Fibroblast of skin of scalp (primary cell): ENCODE data around the gene ZNF491.
"Not testable (repeated sequence)": the region's sequence is repeated elsewhere in the genome, so short reads cannot be mapped to it uniquely, and the experiment has no call there.

Experiments used
- DNase-seq: peaks from one replicate; pipeline ENCODE4 v3.0.0-alpha.2; 2013

Gene ZNF491

GRCh38 chr19:11806354-11807098, 8.2 kb downstream of the ZNF491 start:
- no peak for DNase-seq

DNA sequence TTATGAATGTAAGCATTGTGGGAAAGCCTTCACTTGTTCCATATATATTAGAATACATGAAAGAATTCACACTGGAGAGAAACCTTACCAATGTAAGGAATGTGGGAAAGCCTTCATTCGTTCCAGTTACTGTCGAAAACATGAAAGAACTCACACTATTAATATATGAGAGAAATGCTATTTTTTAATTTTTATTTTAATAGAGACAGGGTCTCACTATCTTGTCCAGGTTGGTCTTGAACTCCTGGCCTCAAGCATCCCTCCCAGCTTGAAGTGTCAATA, 8.7 kb downstream of the ZNF491 start:
- no peak for DNase-seq

- no peak for DNase-seq
Observed at GRCh38 chr19:11813703-11814028, 15.3 kb downstream of the ZNF491 start.

DNA sequence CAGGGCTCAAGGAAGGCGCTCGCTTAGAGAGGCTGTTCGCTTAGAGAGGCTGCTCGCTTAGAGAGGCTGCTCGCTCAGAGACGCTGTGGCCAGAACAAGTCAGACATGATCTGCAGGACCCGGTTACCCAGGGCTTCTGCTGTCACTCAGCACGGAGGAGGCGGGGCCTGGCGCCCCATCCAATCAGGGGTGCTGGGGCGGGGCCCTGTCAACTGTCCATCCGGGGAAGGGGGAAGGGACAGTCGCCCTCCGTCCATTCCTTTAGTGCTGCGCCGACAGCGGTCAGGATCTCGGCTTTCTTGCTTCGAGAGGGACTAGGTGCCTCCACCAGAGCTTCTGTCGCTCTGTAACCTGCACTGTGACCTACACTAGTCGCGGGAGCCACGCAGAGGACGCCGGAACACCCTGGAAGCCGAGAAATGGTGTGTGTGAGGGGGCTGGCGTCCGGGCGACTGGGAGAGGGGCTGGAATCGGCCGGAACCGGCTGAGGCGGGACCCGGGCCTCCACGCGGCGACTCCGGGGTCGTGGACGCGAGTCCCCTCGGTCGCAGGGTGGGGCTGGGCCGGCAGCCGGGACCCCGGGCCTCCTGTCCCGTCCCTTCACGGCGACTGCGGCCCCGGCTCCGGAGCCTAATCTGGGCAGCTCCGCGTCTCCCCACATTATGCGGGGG, 15.8 kb downstream of the ZNF491 start, which contains the start of gene ZNF440:
Gene ZNF440 (plus strand): TSS at position 245 of the 671 bp plus-strand sequence. CDS start 175 bp downstream, at position 420.
- peak; percentile 92 for DNase-seq

DNA sequence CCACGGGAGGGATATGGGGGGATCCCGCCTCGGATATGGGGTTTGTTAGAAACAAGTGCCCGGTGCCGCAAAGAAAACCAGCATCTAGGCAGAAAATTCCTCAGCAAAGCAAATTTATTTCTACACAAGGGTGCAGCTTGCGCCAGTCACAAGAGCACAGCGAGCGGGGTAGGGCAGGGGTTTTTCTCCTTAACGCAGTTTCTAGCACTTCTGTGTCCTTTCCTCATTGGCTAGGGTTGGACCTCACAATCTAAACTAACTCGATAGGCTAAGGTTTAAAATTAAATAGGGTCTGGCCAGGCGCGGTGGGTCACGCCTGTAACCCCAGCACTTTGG, 16.3 kb downstream of the ZNF491 start:
- peak; percentile 23 for DNase-seq

DNA sequence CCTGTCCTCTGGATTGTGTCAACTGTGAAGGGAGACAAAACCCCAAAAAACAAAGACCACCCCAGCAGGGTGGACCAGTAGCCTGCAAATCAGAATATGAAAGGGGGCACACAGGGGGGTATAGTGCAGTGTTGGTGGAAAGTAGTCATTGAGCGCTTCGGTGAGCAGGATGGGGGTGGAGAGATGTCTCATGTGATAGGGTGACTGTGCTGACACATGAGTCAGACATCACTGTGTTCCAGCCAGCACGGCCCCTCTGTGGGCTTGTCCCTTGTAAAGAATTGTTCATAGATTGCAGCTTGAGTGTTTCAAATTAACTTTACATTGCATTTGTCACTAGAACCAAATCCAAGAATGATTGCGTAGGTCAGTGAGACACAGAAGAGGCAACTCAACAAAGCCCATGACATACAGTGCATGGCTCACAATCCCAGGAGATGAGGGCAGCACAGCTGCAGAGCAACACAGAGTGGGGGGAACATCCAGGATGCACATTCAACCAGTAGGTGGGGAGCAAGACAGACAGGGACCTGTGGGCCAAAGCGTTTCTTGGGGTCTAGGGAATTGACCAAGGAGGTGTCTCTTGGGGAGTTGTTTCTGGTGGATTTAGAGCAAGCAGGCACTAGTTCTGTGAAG, 23.3 kb downstream of the ZNF491 start:
- peak; percentile 17 for DNase-seq

- not testable (repeated sequence) for DNase-seq
Observed at GRCh38 chr19:11828957-11829876, 30.9 kb downstream of the ZNF491 start.

- no peak for DNase-seq
Observed at GRCh38 chr19:11832253-11832912, 34.1 kb downstream of the ZNF491 start.

- DNase-seq: no peak
Observed at GRCh38 chr19:11833541-11833940, 35.2 kb downstream of the ZNF491 start.

DNA sequence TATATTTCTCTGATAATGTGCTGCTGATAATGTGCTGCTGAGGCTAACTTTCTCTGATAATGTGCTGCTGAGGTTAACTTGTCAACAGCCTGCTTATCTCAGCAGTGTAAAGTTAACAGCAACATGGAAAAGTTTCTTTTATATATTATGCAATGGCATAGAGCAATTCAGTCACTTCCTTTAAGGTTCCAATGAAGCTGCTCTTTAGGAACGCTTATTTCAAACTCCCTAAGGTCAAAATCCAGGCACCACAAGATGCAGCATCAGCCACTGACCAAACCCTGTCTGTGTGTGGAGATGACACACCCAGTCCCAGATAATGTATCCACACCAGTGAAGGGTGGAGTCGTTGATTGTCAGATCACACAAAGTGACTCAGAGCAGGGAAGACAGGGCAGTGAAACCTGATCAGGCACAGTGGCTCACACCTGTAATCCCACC, 37.3 kb downstream of the ZNF491 start:
- not testable (repeated sequence) for DNase-seq

GRCh38 chr19:11843722-11844121, 45.4 kb downstream of the ZNF491 start:
- no peak for DNase-seq

- not testable (repeated sequence) for DNase-seq
Observed at GRCh38 chr19:11847615-11848014, 49.3 kb downstream of the ZNF491 start.

DNA sequence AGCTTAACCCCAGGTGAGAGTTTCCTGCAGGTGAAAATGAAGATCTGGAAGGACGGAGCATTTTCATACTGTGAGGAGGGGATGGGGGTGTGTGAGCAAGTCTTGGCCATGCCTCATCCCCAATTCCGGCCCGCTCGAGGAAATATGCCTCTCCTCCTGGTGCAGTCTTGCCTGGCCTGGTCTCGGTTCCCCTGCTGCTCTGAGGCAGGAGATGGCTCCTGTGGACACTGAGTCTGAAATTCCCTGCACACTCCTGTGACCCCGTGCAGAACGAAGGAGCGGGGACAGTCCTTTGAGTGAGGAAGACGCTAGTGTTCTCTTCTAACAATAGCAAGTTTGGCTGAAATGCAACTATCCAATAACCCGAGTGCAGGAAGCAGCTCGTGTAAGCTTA, 49.9 kb downstream of the ZNF491 start:
- no peak for DNase-seq

GRCh38 chr19:11848594-11849469, 50.5 kb downstream of the ZNF491 start, which contains the start of gene ZNF439:
ZNF439 (plus strand) TSS chr19:11848726; CDS start chr19:11848868, 142 bp downstream.
- DNase-seq: peak; percentile 83

DNA sequence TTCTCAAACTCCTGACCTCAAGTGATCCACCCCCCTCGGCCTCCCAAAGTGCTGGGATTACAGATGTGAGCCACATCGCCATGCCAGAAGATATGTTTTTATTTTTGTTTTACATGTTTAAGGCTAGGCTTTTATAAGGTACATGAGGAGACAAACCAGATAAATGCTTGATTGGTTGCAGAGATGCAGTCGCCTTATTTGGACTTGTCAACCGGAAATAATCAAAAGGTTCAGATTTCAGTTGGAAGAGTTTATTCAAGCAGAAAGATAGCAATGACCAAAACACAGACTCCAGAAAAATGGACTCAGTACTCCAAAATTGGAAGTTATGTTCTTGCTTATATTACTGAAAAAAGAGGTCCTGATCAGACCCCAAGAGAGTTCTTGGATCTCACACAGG, 52.0 kb downstream of the ZNF491 start:
- DNase-seq: not testable (repeated sequence)

DNA sequence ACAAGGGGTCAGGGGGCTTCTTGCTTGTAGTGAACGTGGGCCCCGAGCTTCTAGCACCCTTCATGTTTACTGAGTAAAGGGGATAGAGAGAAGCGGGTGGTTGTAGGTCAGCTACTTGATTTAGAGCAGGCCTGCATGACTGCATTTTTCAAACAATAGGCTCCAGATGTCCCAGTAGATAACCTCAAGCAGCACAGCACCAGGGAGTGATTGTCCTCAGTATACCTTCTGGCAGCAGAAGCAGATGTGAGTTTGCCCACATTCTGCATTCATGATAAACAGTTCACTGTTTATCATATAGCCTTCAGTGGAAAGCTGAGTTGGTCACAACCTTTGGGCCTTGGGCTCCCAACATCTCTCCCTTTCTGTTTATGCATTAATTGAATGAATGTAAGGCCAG, 55.0 kb downstream of the ZNF491 start:
- no peak for DNase-seq

DNA sequence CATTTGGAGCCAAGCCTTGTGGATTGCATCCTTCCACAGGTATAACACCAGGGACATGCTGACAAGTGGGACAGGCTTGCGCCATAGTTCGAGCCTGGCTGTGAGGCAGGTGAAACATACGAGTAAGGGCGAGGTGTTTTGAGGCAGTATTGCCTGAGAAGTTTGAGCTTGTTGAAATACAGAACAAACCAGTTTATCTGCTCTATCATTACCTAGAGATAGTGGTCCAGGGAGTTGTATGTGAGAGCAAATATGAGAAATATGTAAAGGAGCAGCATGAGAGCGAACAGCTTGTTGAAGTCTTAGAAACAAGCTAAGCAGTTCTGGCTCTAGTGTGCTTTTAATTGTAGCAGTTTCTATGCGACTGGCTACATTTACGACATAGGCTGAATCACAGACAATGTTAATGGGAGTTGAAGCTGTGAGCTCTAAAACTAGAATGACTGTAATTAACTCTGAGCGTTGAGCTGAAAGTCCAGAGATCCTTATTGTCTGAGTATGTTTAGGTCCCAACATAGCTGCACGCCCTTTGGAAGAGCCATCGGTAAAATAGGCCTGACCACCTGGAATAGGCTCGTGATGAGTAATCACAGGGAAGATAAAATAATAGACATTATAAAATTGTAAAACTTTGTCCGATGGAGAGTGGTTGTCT, 58.4 kb downstream of the ZNF491 start:
- no peak for DNase-seq
